HepG2 (cell line): ENCODE data around the gene RAB1B. TPM values are rescaled to one million over a fixed set of nuclear protein-coding genes. Genes with fewer than 3 reads are reported as not detected.

Experiments
- CHD4 ChIP-seq: fragments of 200-600 bp; sonication (generic); IDR thresholded peaks from 2 replicates; pipeline ENCODE4 v1.7.0; 2017; ENCODE audit warnings: mild to moderate bottlenecking, low read length, borderline replicate concordance
- CREB3 ChIP-seq: sonication (generic); formaldehyde crosslinking; IDR thresholded peaks from 2 replicates; pipeline ENCODE4 v1.5.0; 2020; ENCODE audit warnings: missing genetic modification reagents
- FUBP1 ChIP-seq: sonication (generic); formaldehyde crosslinking; IDR thresholded peaks from 2 replicates; pipeline ENCODE4 v1.5.1; 2020; ENCODE audit warnings: missing genetic modification reagents, mild to moderate bottlenecking, borderline replicate concordance
- KAT8 ChIP-seq: IDR thresholded peaks from 2 replicates; pipeline ENCODE4 v1.6.1; 2016; ENCODE audit warnings: missing genetic modification reagents, missing compliant biosample characterization
- MYC ChIP-seq: sonication (generic); formaldehyde crosslinking; IDR thresholded peaks from 2 replicates; pipeline ENCODE4 v1.9.0; 2021; ENCODE audit warnings: missing genetic modification reagents, borderline replicate concordance
- MYNN ChIP-seq: sonication (generic); formaldehyde crosslinking; IDR thresholded peaks from 2 replicates; pipeline ENCODE4 v1.4.0; 2020; ENCODE audit warnings: mild to moderate bottlenecking, low read depth, missing genetic modification reagents
- PCBP2 ChIP-seq: fragments of 200-400 bp; formaldehyde crosslinking; optimal IDR thresholded peaks from 2 replicates; pipeline ENCODE3; 2018; ENCODE audit warnings: low read length, low read depth; ENCODE audit not compliant: poor library complexity, severe bottlenecking
- SP140L ChIP-seq: sonication (generic); formaldehyde crosslinking; IDR thresholded peaks from 2 replicates; pipeline ENCODE4 v1.4.0; 2020; ENCODE audit warnings: missing genetic modification reagents, borderline replicate concordance
- TBX3 ChIP-seq: fragments of 450-650 bp; IDR thresholded peaks from 2 replicates; pipeline ENCODE4 v1.6.1; 2017; ENCODE audit warnings: antibody characterized with exemption, mild to moderate bottlenecking, inconsistent platforms, borderline replicate concordance
- TFDP1 ChIP-seq: IDR thresholded peaks from 2 replicates; pipeline ENCODE4 v1.6.1; 2016; ENCODE audit warnings: missing compliant biosample characterization, missing genetic modification reagents, borderline replicate concordance
- ZIK1 ChIP-seq: sonication (generic); formaldehyde crosslinking; IDR thresholded peaks from 2 replicates; pipeline ENCODE4 v1.5.0; 2020; ENCODE audit warnings: mild to moderate bottlenecking, low read depth, missing genetic modification reagents, borderline replicate concordance
- ZNF432 ChIP-seq: sonication (generic); formaldehyde crosslinking; IDR thresholded peaks from 2 replicates; pipeline ENCODE4 v1.5.0; 2020; ENCODE audit warnings: missing genetic modification reagents, mild to moderate bottlenecking, borderline replicate concordance
- ZNF501 ChIP-seq: sonication (generic); formaldehyde crosslinking; IDR thresholded peaks from 2 replicates; pipeline ENCODE4 v1.5.1; 2020; ENCODE audit warnings: mild to moderate bottlenecking, moderate library complexity, missing genetic modification reagents
- ZNF609 ChIP-seq: sonication (generic); formaldehyde crosslinking; IDR thresholded peaks from 2 replicates; pipeline ENCODE4 v1.4.0; 2020; ENCODE audit warnings: mild to moderate bottlenecking, missing genetic modification reagents, borderline replicate concordance
- ZNF672 ChIP-seq: sonication (generic); formaldehyde crosslinking; IDR thresholded peaks from 2 replicates; pipeline ENCODE4 v1.8.1; 2022; ENCODE audit warnings: missing genetic modification reagents
- ZNF720 ChIP-seq: sonication (generic); formaldehyde crosslinking; IDR thresholded peaks from 2 replicates; pipeline ENCODE4 v1.4.0; 2020; ENCODE audit warnings: missing genetic modification reagents
- ZNF761 ChIP-seq: sonication (generic); formaldehyde crosslinking; conservative IDR thresholded peaks from 2 replicates; pipeline ENCODE4 v1.4.0; 2020; ENCODE audit warnings: mild to moderate bottlenecking, missing genetic modification reagents
- ZUFSP ChIP-seq: sonication (generic); formaldehyde crosslinking; IDR thresholded peaks from 2 replicates; pipeline ENCODE4 v1.9.0; 2021; ENCODE audit warnings: missing genetic modification reagents, mild to moderate bottlenecking, borderline replicate concordance
- polyA plus RNA-seq, 8 experiments: library from polyadenylated mRNA; depleted of rRNA in 3 of 8; stranded (reverse) in 7 of 8; unstranded in 1 of 8; fragments of >200 nt; fragmentation: Illumina TruSeq in 4 of 8; extraction: Trizol in 4 of 8; gene quantifications; 2 replicates each; pipeline versions ENCODE4 v1.2.1 to v1.2.3, GENCODE V29; 2011 to 2016; ENCODE audit warnings: low read depth in 4 of 8, missing spikeins in 1 of 8, mixed read lengths in 1 of 8; ENCODE audit not compliant: insufficient read depth in 1 of 8
- total RNA-seq, 5 experiments: library from RNA; depleted of rRNA; stranded (reverse); fragments of >200 nt; fragmentation: Illumina TruSeq; extraction: Trizol; gene quantifications; 2 replicates each; pipeline ENCODE4 v1.2.3, GENCODE V29; 2016; ENCODE audit warnings: low read depth in 1 of 5

The RAB1B gene
- total and polyA plus RNA-seq, 2 of the 13 experiments (the other 11 are each of a cell fraction or from before 2014, with no cell fraction given), result 77.9 to 87.9 TPM

GRCh38 chr11:66311965-66312548 is 43.6 kb downstream of the RAB1B start (continued):
- TF ChIP-seq ZUFSP (CRISPR knock-in tag) (no peak), ZNF432 (CRISPR knock-in tag) (no peak), TBX3 (peak; percentile 77; the same call in 1 of the 2 replicates), ZNF501 (CRISPR knock-in tag) (peak; percentile 97), TFDP1 (CRISPR knock-in tag) (no peak), SP140L (CRISPR knock-in tag) (no peak), CHD4 (no peak), PCBP2 (no peak), FUBP1 (CRISPR knock-in tag) (no peak), ZNF609 (CRISPR knock-in tag) (no peak; the same call in 1 of the 2 replicates), ZNF761 (CRISPR knock-in tag) (peak; percentile 65; the same call in 1 of the 2 replicates), ZNF720 (CRISPR knock-in tag) (no peak), ZIK1 (no peak), MYC (CRISPR knock-in tag) (peak; percentile 19; the same call in 1 of the 2 replicates), KAT8 (CRISPR knock-in tag) (peak; percentile 33), ZNF672 (CRISPR knock-in tag) (no peak), MYNN (CRISPR knock-in tag) (0 out of 2 replicates have a peak, but pooled peaks have one; percentile 60), CREB3 (CRISPR knock-in tag) (no peak; the same call in 1 of the 2 replicates)
